PFSK-1 (cell line): ENCODE results near the gene PCDHGB4.

Experiments used
- TAF1 ChIP-seq: IDR thresholded peaks from 2 replicates; pipeline ENCODE4 v1.6.1; 2012; ENCODE audit warnings: low read length, control low read depth, borderline replicate concordance; ENCODE audit not compliant: insufficient read depth
- TF ChIP-seq, protein P1 (sequence below), 2 experiments: IDR thresholded peaks; 2 replicates each; pipeline versions ENCODE4 v1.6.1 to v1.8.0; 2011 to 2012; ENCODE audit warnings: low read depth in 2 of 2, low read length in 2 of 2, control low read depth in 1 of 2, inconsistent platforms in 1 of 2, mild to moderate bottlenecking in 1 of 2, moderate library complexity in 1 of 2; ENCODE audit not compliant: insufficient read depth in 1 of 2

DNA sequence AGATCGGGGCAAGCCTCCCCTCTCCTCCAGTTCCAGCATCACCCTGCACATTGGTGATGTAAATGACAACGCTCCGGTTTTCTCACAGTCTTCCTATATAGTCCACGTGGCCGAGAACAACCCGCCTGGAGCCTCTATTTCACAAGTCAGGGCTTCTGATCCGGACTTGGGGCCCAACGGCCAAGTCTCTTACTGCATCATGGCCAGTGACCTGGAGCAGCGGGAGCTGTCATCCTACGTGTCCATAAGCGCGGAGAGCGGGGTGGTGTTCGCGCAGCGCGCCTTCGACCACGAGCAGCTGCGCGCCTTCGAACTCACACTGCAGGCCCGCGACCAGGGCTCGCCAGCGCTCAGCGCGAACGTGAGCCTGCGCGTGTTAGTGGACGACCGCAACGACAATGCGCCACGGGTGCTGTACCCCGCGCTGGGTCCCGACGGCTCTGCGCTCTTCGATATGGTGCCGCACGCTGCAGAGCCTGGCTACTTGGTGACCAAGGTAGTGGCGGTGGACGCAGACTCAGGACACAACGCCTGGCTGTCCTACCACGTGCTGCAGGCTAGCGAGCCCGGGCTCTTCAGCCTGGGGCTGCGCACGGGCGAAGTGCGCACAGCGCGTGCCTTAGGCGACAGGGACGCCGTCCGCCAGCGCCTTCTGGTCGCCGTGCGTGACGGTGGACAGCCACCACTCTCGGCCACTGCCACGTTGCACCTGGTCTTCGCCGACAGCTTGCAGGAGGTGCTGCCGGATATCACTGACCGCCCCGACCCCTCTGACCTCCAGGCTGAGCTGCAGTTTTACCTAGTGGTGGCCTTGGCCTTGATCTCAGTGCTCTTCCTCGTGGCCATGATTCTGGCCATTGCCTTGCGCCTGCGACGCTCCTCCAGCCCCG lies 1.9 kb downstream of the PCDHGB4 start:
- no peak for TF ChIP-seq TAF1
- TF ChIP-seq, protein P1, sequence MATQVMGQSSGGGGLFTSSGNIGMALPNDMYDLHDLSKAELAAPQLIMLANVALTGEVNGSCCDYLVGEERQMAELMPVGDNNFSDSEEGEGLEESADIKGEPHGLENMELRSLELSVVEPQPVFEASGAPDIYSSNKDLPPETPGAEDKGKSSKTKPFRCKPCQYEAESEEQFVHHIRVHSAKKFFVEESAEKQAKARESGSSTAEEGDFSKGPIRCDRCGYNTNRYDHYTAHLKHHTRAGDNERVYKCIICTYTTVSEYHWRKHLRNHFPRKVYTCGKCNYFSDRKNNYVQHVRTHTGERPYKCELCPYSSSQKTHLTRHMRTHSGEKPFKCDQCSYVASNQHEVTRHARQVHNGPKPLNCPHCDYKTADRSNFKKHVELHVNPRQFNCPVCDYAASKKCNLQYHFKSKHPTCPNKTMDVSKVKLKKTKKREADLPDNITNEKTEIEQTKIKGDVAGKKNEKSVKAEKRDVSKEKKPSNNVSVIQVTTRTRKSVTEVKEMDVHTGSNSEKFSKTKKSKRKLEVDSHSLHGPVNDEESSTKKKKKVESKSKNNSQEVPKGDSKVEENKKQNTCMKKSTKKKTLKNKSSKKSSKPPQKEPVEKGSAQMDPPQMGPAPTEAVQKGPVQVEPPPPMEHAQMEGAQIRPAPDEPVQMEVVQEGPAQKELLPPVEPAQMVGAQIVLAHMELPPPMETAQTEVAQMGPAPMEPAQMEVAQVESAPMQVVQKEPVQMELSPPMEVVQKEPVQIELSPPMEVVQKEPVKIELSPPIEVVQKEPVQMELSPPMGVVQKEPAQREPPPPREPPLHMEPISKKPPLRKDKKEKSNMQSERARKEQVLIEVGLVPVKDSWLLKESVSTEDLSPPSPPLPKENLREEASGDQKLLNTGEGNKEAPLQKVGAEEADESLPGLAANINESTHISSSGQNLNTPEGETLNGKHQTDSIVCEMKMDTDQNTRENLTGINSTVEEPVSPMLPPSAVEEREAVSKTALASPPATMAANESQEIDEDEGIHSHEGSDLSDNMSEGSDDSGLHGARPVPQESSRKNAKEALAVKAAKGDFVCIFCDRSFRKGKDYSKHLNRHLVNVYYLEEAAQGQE (IDR thresholded peaks at IDR 0.05; ENCODE audit: insufficient read depth in 1 of 2, low read depth in 2 of 2, low read length in 2 of 2): no peak
